ENCODE measurements around the gene SMYD3. TPM values are rescaled to one million over a fixed set of nuclear protein-coding genes. Genes with fewer than 3 reads are reported as not detected.

SMYD3 gene
- total and polyA plus RNA-seq, 2 of the 13 experiments (the other 11 are each of a cell fraction or from before 2014, with no cell fraction given): 27.7 to 35.8 TPM

- TF ChIP-seq TIGD3 (CRISPR knock-in tag; IDR thresholded peaks at IDR 0.05; ENCODE audit: borderline replicate concordance): no peak
- no peak for TF ChIP-seq ZNF101 (CRISPR knock-in tag; IDR thresholded peaks at IDR 0.05; ENCODE audit: borderline replicate concordance, low read depth)
Measured at GRCh38 chr1:246169486-246169885, 337.6 kb downstream of the SMYD3 start (continued).

- H3K4me1 ChIP-seq (ENCODE audit: insufficient read depth, low read length): peaks cover 28% of the 10 kb centered on the region
- H3K4me2 ChIP-seq (ENCODE audit: low read depth, low read length): no peak overlapping the region
- H3K36me3 ChIP-seq (replicated peaks in 1 of 2; ENCODE audit: control insufficient read depth in 1 of 2, insufficient read depth in 2 of 2, low read length in 2 of 2): no peaks in the 10 kb centered on the region
- H3K9ac ChIP-seq (ENCODE audit: insufficient read depth, low read depth, low read length): no peak overlapping the region
- WGBS (ENCODE audit: low lambda C conversion rate): 69% methylated on average over 5 of the region's 5 CpGs
- FAIRE-seq (no peak), ATAC-seq (no peak), DNase-seq (ENCODE audit: low spot score) (no peak)
- H2AFZ ChIP-seq (ENCODE audit: low read length): no peak overlapping the region
- POLR2A ChIA-PET: no interaction called here
- intact Hi-C loops (cut with micrococcal nuclease; ENCODE audit: unreplicated experiment) (no loop called here), in situ Hi-C loops (cut with HindIII; ENCODE audit: extremely low pct_ligation_motif_present, low pct_unique_long_range_greater_than_20kb) (no loop called here)
- no peak overlapping the region for H3K4me3 ChIP-seq (replicated peaks in 1 of 3; ENCODE audit: insufficient read depth in 1 of 3, low read depth in 2 of 3, low read length in 3 of 3)
- CTCF ChIA-PET (ENCODE audit: low intra/inter-chr PET ratio, low total read pairs): no interaction called here
- no peaks in the 10 kb centered on the region; the same call in 1 of the 2 replicates for H4K20me1 ChIP-seq (ENCODE audit: insufficient read depth, low read length)
- no peaks in the 10 kb centered on the region for H3K27me3 ChIP-seq (ENCODE audit: control insufficient read depth in 1 of 2, insufficient read depth in 2 of 2, low read length in 2 of 2)
- no peaks in the 10 kb centered on the region for H3K79me2 ChIP-seq (ENCODE audit: insufficient read depth, low read length)
- no peak overlapping the region for H3K27ac ChIP-seq (ENCODE audit: extremely low read length, insufficient read depth, low read length)
- BruUV-seq (replicated peaks): no TSS peak
- no peaks in the 10 kb centered on the region for H3K9me3 ChIP-seq (ENCODE audit: low read length)
- TF ChIP-seq ELF3 (CRISPR knock-in tag; IDR thresholded peaks at IDR 0.05) (no peak), ATF7 (IDR thresholded peaks at IDR 0.05) (no peak), ATF7 (CRISPR knock-in tag; IDR thresholded peaks at IDR 0.05) (no peak), KAT7 (CRISPR knock-in tag; IDR thresholded peaks at IDR 0.05; ENCODE audit: borderline replicate concordance) (no peak), PRMT3 (CRISPR knock-in tag; IDR thresholded peaks at IDR 0.05; ENCODE audit: borderline replicate concordance, low read depth) (no peak), MYC (CRISPR knock-in tag; IDR thresholded peaks at IDR 0.05; ENCODE audit: borderline replicate concordance) (no peak), ZZZ3 (CRISPR knock-in tag; IDR thresholded peaks at IDR 0.05; ENCODE audit: borderline replicate concordance) (no peak), ZHX2 (IDR thresholded peaks at IDR 0.05; ENCODE audit: low read depth) (no peak), ZHX2 (CRISPR knock-in tag; IDR thresholded peaks at IDR 0.05; ENCODE audit: borderline replicate concordance) (no peak)
Measured at GRCh38 chr1:246169019-246169418, 338.1 kb downstream of the SMYD3 start.
